OCI-LY7 (cell line): Measurements from ENCODE around the gene CRYBB1. TPM values are rescaled to one million over a fixed set of nuclear protein-coding genes. Genes with fewer than 3 reads are reported as not detected.

Source experiments
- BruUV-seq: library from RNA; stranded (reverse); fragments of 400-500 nt; replicated peaks from 2 replicates; lab custom pipeline; 2021; lab: Mats Ljungman, UMichigan
- CTCF ChIA-PET: fragments of 300-600 bp; sonication (Branson Sonifier 250); formaldehyde crosslinking; loops from one replicate; lab custom pipeline; 2022; ENCODE audit warnings: antibody characterized with exemption; ENCODE audit not compliant: unreplicated experiment; lab: Charles Lee
- POLR2A ChIA-PET: fragments of 300-600 bp; sonication (Branson Sonifier 250); formaldehyde crosslinking; loops from one replicate; lab custom pipeline; 2022; ENCODE audit warnings: antibody characterized with exemption; lab: Charles Lee
- DNase-seq: peaks from one replicate; pipeline ENCODE4 v3.0.0-alpha.2; 2015; ENCODE audit warnings: low spot score
- H2AFZ ChIP-seq: fragments of 200-600 bp; sonication (generic), shearing (Covaris generic); 2 replicates; pipeline ENCODE4 v1.6.1; 2014; ENCODE audit warnings: mild to moderate bottlenecking, antibody characterized with exemption, low read length, moderate library complexity
- H3K27ac ChIP-seq: fragments of 200-600 bp; sonication (generic); 2 replicates; pipeline ENCODE4 v1.5.1; 2014; ENCODE audit warnings: mixed run types, low read depth, mild to moderate bottlenecking, moderate library complexity, low read length, inconsistent platforms; ENCODE audit not compliant: poor library complexity, severe bottlenecking
- H3K36me3 ChIP-seq: fragments of 200-600 bp; sonication (generic); 2 replicates; pipeline ENCODE4 v1.6.1; 2014; ENCODE audit warnings: mild to moderate bottlenecking, antibody characterized with exemption, low read length, moderate library complexity, mixed read lengths; ENCODE audit not compliant: insufficient read depth
- H3K4me1 ChIP-seq: fragments of 200-600 bp; sonication (generic); 2 replicates; pipeline ENCODE4 v1.5.1; 2014; ENCODE audit warnings: mild to moderate bottlenecking, low read length; ENCODE audit not compliant: insufficient read depth, poor library complexity, severe bottlenecking
- H3K4me2 ChIP-seq: fragments of 200-600 bp; sonication (generic); 2 replicates; pipeline ENCODE4 v1.6.1; 2014; ENCODE audit warnings: mild to moderate bottlenecking, low read length
- H3K4me3 ChIP-seq: fragments of 200-600 bp; sonication (generic); 2 replicates; pipeline ENCODE4 v1.5.1; 2014; ENCODE audit warnings: mild to moderate bottlenecking, low read depth, low read length; ENCODE audit not compliant: poor library complexity, severe bottlenecking
- H3K79me2 ChIP-seq: fragments of 200-600 bp; sonication (generic); 2 replicates; pipeline ENCODE4 v1.6.1; 2016; ENCODE audit warnings: low read depth, mild to moderate bottlenecking, low read length, moderate library complexity, mixed read lengths; ENCODE audit not compliant: insufficient read depth
- H3K9me2 ChIP-seq: fragments of 200-600 bp; sonication (generic); 2 replicates; pipeline ENCODE4 v1.6.1; 2016; ENCODE audit warnings: mild to moderate bottlenecking, low read length, mixed read lengths; ENCODE audit not compliant: insufficient read depth
- H3K9me3 ChIP-seq: fragments of 200-600 bp; sonication (generic); 2 replicates; pipeline ENCODE4 v1.6.1; 2014; ENCODE audit warnings: mild to moderate bottlenecking, mixed run types, low read length, mixed read lengths
- H4K20me1 ChIP-seq: fragments of 200-600 bp; sonication (generic); 2 replicates; pipeline ENCODE4 v1.6.1; 2014; ENCODE audit warnings: mild to moderate bottlenecking, antibody characterized with exemption, low read length, moderate library complexity, mixed read lengths; ENCODE audit not compliant: insufficient read depth
- EZH2phosphoT487 ChIP-seq: fragments of 200-600 bp; sonication (generic); IDR thresholded peaks from 2 replicates; pipeline ENCODE4 v1.6.1; 2018; ENCODE audit warnings: low read depth, borderline replicate concordance, mild to moderate bottlenecking, mixed run types, antibody characterized with exemption, low read length, moderate library complexity, mixed read lengths
- intact Hi-C: fragments of 100-400 bp; cut with micrococcal nuclease; formaldehyde crosslinking; loops from one replicate; pipeline ENCODE4 v1.10.0; 2022; ENCODE audit not compliant: unreplicated experiment
- total RNA-seq, 2 experiments: library from RNA; depleted of rRNA in 1 of 2; stranded (reverse); fragments of >200 nt in 1 of 2; shearing (Covaris generic) in 1 of 2; gene quantifications; 2 replicates each; pipeline ENCODE4 v1.2.3, GENCODE V29; 2014 to 2022
- TF ChIP-seq, protein P1 (sequence below): fragments of 200-600 bp; sonication (generic); conservative IDR thresholded peaks from 2 replicates; pipeline ENCODE4 v1.5.1; 2014; ENCODE audit warnings: mild to moderate bottlenecking, antibody characterized with exemption, low read length, moderate library complexity, mixed read lengths

CRYBB1 gene
- total RNA-seq, 2 experiments from 2014 or later, result 0.35 TPM; not detected in 1

DNA sequence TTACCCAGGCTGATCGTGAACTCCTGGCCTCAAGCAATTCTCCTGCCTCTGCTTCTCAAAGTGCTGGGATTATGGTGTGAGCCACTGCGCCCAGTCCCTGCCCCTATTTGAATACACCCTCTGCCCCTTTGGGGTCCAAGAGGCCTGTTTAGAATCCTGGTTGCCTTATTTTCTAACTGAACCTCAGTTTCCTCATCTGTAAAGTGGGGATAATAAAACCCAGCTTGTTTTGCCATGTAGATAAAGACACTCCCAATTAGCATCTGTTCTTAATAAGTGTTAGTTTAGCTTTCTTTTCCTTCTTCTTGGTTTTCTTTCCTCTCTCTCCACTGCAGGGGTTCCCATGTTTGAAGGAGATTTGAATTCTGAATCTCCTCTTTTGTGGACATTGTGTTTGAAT lies 44.3 kb upstream of the CRYBB1 start:
- Histone ChIP-seq H3K4me2 (peak overlapping the region; percentile 88), H3K36me3 (no peaks in the 10 kb centered on the region), H4K20me1 (no peaks in the 10 kb centered on the region), H3K9me2 (no peaks in the 10 kb centered on the region), H3K27ac (peak overlapping the region; percentile 95), H3K4me3 (no peak overlapping the region), H2AFZ (no peak overlapping the region), H3K9me3 (no peaks in the 10 kb centered on the region), H3K79me2 (no peaks in the 10 kb centered on the region; the same call in 1 of the 2 replicates), H3K4me1 (peaks cover 96% of the 10 kb centered on the region)
- no peak for DNase-seq
- BruUV-seq, result no TSS peak
- intact Hi-C loops, result no loop called here
- CTCF ChIA-PET, result interaction anchor here (1.0 kb wide), 1 partner anchor 12 kb away, joined by 3 read pairs; no protein-coding TSS in a partner anchor
- POLR2A ChIA-PET, result interaction anchor here (2.3 to 5.1 kb wide), 2 partner anchors 10 to 181 kb away, joined by 10 to 61 read pairs; no protein-coding TSS in a partner anchor
- no peak for TF ChIP-seq EZH2phosphoT487

GRCh38 chr22:26660961-26661578 lies 43.2 kb upstream of the CRYBB1 start:
- no peak for TF ChIP-seq EZH2phosphoT487
- TF ChIP-seq, protein P1, sequence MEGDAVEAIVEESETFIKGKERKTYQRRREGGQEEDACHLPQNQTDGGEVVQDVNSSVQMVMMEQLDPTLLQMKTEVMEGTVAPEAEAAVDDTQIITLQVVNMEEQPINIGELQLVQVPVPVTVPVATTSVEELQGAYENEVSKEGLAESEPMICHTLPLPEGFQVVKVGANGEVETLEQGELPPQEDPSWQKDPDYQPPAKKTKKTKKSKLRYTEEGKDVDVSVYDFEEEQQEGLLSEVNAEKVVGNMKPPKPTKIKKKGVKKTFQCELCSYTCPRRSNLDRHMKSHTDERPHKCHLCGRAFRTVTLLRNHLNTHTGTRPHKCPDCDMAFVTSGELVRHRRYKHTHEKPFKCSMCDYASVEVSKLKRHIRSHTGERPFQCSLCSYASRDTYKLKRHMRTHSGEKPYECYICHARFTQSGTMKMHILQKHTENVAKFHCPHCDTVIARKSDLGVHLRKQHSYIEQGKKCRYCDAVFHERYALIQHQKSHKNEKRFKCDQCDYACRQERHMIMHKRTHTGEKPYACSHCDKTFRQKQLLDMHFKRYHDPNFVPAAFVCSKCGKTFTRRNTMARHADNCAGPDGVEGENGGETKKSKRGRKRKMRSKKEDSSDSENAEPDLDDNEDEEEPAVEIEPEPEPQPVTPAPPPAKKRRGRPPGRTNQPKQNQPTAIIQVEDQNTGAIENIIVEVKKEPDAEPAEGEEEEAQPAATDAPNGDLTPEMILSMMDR, result no peak; the same call in 1 of the 2 replicates
- H3K9me3 ChIP-seq, result no peaks in the 10 kb centered on the region
- BruUV-seq, result no TSS peak
- intact Hi-C loops, result no loop called here
- ChIA-PET POLR2A (interaction anchor here (0.6 to 5.1 kb wide), 4 partner anchors 12 to 1097 kb away, joined by 3 to 61 read pairs (median 8); no protein-coding TSS in a partner anchor), CTCF (interaction anchor here (1.0 kb wide), 3 partner anchors 12 to 158 kb away, joined by 3 read pairs; no protein-coding TSS in a partner anchor)
- H3K27ac ChIP-seq, result peak overlapping the region; percentile 58
- no peaks in the 10 kb centered on the region for H4K20me1 ChIP-seq
- H3K79me2 ChIP-seq, result no peaks in the 10 kb centered on the region; the same call in 1 of the 2 replicates
- H3K4me1 ChIP-seq, result peaks cover 93% of the 10 kb centered on the region
- no peaks in the 10 kb centered on the region for H3K9me2 ChIP-seq
- H2AFZ ChIP-seq, result peak overlapping the region; percentile 53; the same call in 1 of the 2 replicates
- no peaks in the 10 kb centered on the region for H3K36me3 ChIP-seq
- peak overlapping the region; percentile 16 for H3K4me3 ChIP-seq
- H3K4me2 ChIP-seq, result peak overlapping the region; percentile 53
- peak; percentile 51 for DNase-seq

DNA sequence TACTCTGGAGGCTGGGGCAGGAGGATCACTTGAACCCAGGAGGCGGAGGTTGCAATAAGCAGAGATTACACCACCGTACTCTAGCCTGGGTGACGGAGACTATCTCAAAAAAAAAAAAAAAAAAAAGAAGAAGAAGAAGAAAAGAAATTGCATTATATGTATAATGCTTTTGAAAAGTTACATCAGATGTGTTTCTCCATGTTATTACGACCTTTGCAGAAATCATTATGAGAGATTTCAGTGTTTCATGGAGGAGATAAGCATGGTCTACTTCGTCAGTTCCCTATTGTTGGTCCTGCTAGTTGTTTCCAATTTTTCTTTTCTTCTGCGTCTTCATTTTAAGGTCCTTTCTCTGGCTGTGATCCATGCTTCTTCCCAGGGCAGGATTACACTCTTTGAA lies 42.5 kb upstream of the CRYBB1 start:
- Histone ChIP-seq H3K9me3 (no peaks in the 10 kb centered on the region), H3K79me2 (no peaks in the 10 kb centered on the region; the same call in 1 of the 2 replicates), H3K4me2 (peak overlapping the region; percentile 53), H2AFZ (peak overlapping the region; percentile 53; the same call in 1 of the 2 replicates), H4K20me1 (no peaks in the 10 kb centered on the region), H3K36me3 (no peaks in the 10 kb centered on the region), H3K27ac (peak overlapping the region; percentile 58), H3K4me3 (no peak overlapping the region), H3K4me1 (peaks cover 86% of the 10 kb centered on the region), H3K9me2 (no peaks in the 10 kb centered on the region)
- intact Hi-C loops, result no loop called here
- no peak for DNase-seq
- BruUV-seq, result no TSS peak
- no peak for TF ChIP-seq EZH2phosphoT487
- TF ChIP-seq, protein P1, result no peak
- CTCF ChIA-PET, result no interaction called here
- POLR2A ChIA-PET, result interaction anchor here (5.1 kb wide), 1 partner anchor 12 kb away, joined by 61 read pairs; no protein-coding TSS in a partner anchor
